ENCODE measurements around the gene ATP23. TPM values are rescaled to one million over a fixed set of nuclear protein-coding genes. Genes with fewer than 3 reads are reported as not detected.

The ATP23 gene
- total RNA-seq, 1 experiment from 2014 or later: 9.1 TPM

GRCh38 chr12:57909056-57909455 lies 32.3 kb upstream of the ATP23 start (continued):
- TF ChIP-seq CTCF (IDR thresholded peaks at IDR 0.05 in 2 of 3, conservative IDR thresholded peaks at IDR 0.05 in 1 of 3; ENCODE audit: borderline replicate concordance in 1 of 3, insufficient read depth in 1 of 3, low read depth in 2 of 3, low read length in 2 of 3) (no peak), ELF1 (IDR thresholded peaks at IDR 0.05; ENCODE audit: borderline replicate concordance, low read depth) (no peak), TCF7L2 (IDR thresholded peaks at IDR 0.05; ENCODE audit: borderline replicate concordance, extremely low read depth, insufficient read depth, insufficient read length) (no peak)

GRCh38 chr12:57909611-57910010 lies 31.8 kb upstream of the ATP23 start:
- no peak for ATAC-seq
- Histone ChIP-seq H3K4me1 (ENCODE audit: control insufficient read depth in 1 of 2, insufficient read depth in 2 of 2, low read length in 2 of 2) (peaks cover 0 to 7% of the 10 kb centered on the region in 2 experiments; a peak in 2 of 4 replicates), H3K4me3 (replicated peaks in 1 of 2; ENCODE audit: low read depth in 1 of 2, low read length in 2 of 2) (no peak overlapping the region), H3K36me3 (ENCODE audit: control insufficient read depth in 1 of 2, insufficient read depth in 2 of 2, low read length in 2 of 2) (no peaks in the 10 kb centered on the region), H4K20me1 (ENCODE audit: insufficient read depth) (no peaks in the 10 kb centered on the region), H3K9me2 (ENCODE audit: insufficient read depth) (0 out of 2 replicates have a peak, but pooled peaks cover 2% of the 10 kb centered on the region), H3K27me3 (ENCODE audit: insufficient read depth, low read length) (no peaks in the 10 kb centered on the region), H2AFZ (ENCODE audit: low read depth, low read length, poor library complexity, severe bottlenecking) (no peak overlapping the region), H3K9me3 (ENCODE audit: control insufficient read depth in 1 of 2, insufficient read depth in 1 of 2, low read depth in 1 of 2, low read length in 2 of 2) (no peaks in the 10 kb centered on the region), H3K27ac (ENCODE audit: low read depth, low read length) (no peak overlapping the region), H3K9ac (ENCODE audit: low read length) (no peak overlapping the region), H3K79me2 (ENCODE audit: insufficient read depth, low read length) (no peaks in the 10 kb centered on the region), H3K4me2 (ENCODE audit: low read length) (no peak overlapping the region)
- DNase-seq (ENCODE audit: low read depth, low spot score): no peak
- CTCF ChIA-PET: no interaction called here
- RAD21 ChIA-PET (ENCODE audit: low non-redundant PET in 1 of 2, low total read pairs in 2 of 2, uncharacterized antibody in 2 of 2, unreplicated experiment in 2 of 2): no interaction called here
- intact Hi-C loops (cut with micrococcal nuclease): no loop called here
- BruUV-seq (replicated peaks): no TSS peak
- no peak for TF ChIP-seq ZBTB33 (IDR thresholded peaks at IDR 0.05; ENCODE audit: extremely low read depth, insufficient replicate concordance, low read length)
- TF ChIP-seq CEBPB (IDR thresholded peaks at IDR 0.05; ENCODE audit: low read depth): no peak
- TF ChIP-seq EZH2 (IDR thresholded peaks at IDR 0.05): no peak
- no peak for TF ChIP-seq CTCF (IDR thresholded peaks at IDR 0.05 in 2 of 3, conservative IDR thresholded peaks at IDR 0.05 in 1 of 3; ENCODE audit: borderline replicate concordance in 1 of 3, insufficient read depth in 1 of 3, low read depth in 2 of 3, low read length in 2 of 3)
- TF ChIP-seq SRF (IDR thresholded peaks at IDR 0.05; ENCODE audit: low read depth): no peak
- TF ChIP-seq POLR2AphosphoS5 (IDR thresholded peaks at IDR 0.05; ENCODE audit: low read depth, low read length): no peak
- TF ChIP-seq ATF3 (IDR thresholded peaks at IDR 0.05): no peak
- no peak for TF ChIP-seq EZH2phosphoT487 (IDR thresholded peaks at IDR 0.05; ENCODE audit: borderline replicate concordance)
- no peak for TF ChIP-seq MAX (IDR thresholded peaks at IDR 0.05)
- no peak for TF ChIP-seq JUND (IDR thresholded peaks at IDR 0.05)
- no peak for TF ChIP-seq ELF1 (IDR thresholded peaks at IDR 0.05; ENCODE audit: borderline replicate concordance, low read depth)
- TF ChIP-seq ZNF274 (IDR thresholded peaks at IDR 0.05; ENCODE audit: low read depth, low read length): no peak
- POLR2A ChIA-PET: no interaction called here
